ENCODE results near the gene MRGPRX2.

The MRGPRX2 gene

DNA sequence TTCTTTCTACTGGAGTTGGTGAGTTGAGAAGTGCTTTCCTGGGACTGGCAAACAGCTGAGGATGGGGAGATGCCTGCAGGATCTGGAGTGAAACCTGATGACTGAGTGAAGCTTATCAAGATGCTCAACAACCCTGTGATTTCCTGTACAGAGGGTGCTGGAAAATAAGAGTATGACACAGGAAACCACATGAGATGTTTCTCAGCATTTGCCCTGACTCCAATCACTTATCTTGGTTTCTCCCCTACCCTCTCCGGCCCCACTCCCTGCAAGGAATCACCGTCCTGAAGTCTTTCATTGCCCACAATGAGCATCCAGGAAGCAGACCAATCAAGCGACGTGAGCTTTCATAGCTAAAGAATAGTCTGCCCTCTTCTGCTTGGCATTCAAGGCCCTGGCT lies at the start of gene MRGPRX2:
MRGPRX2 (minus strand) TSS at position 89 of the 400 bp plus-strand sequence. CDS start 4,315 bp downstream, outside the sequence.
- Histone ChIP-seq H3K4me3 (ENCODE audit: low read length) (no peak within 1 kb of the TSS), H3K27ac (ENCODE audit: low read length) (no peak within 1 kb of the TSS), H3K36me3 (ENCODE audit: control insufficient read depth, low read depth, low read length) (no peaks in the 10 kb centered on the region), H3K27me3 (ENCODE audit: control insufficient read depth, insufficient read depth, low read length) (no peaks in the 10 kb centered on the region), H3K4me1 (ENCODE audit: control insufficient read depth, low read depth, low read length) (no peaks in the 10 kb centered on the region), H3K9ac (ENCODE audit: low read length) (no peak within 1 kb of the TSS), H3K9me3 (ENCODE audit: control insufficient read depth, low read depth, low read length) (no peaks in the 10 kb centered on the region)

DNA sequence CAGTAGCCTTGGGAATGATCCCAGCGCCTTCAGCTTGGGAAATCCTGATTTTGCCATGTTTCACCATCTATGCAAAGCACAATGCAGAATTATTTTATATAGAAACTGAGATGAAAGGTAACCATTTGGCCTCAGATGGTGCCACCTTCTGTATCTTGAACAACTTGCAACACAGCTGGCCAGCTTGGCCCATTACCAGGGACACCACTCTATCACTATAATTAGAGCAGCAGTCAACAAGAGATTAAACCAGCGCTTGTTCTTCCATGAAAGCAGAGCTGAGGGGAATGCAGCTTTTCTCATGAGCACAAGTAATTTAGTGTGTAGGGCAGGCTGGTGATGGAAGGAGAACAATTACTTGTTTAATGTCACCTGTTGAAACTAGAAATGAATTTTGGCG lies 49.8 kb upstream of the MRGPRX2 start:
- H3K4me3 ChIP-seq (ENCODE audit: low read length): no peak overlapping the region
- no peaks in the 10 kb centered on the region for H3K27me3 ChIP-seq (ENCODE audit: control insufficient read depth, insufficient read depth, low read length)
- H3K9ac ChIP-seq (ENCODE audit: low read length): no peak overlapping the region
- H3K9me3 ChIP-seq (ENCODE audit: control insufficient read depth, low read depth, low read length): no peaks in the 10 kb centered on the region
- H3K4me1 ChIP-seq (ENCODE audit: control insufficient read depth, low read depth, low read length): no peaks in the 10 kb centered on the region
- H3K27ac ChIP-seq (ENCODE audit: low read length): no peak overlapping the region
- no peaks in the 10 kb centered on the region for H3K36me3 ChIP-seq (ENCODE audit: control insufficient read depth, low read depth, low read length)

DNA sequence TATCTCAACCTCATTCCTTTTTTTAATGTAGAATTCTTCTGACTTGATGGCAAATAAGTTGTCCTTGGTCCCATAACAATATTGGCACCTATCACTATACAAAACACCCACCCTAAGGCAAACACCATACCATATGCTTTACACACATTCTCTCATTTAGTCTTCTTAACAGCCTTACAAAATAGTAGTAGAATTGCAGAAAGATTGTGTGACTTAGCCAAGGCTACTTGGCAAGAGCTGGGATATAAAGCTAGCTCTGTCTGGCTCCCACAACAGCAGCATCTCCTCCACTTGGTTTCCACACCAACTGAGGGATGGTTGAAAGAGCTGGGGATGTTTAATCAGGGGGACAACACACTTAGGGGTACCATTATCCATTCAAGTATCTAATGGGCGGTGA lies 46.6 kb upstream of the MRGPRX2 start:
- Histone ChIP-seq H3K9ac (ENCODE audit: low read length) (no peak overlapping the region), H3K4me3 (ENCODE audit: low read length) (no peak overlapping the region), H3K36me3 (ENCODE audit: control insufficient read depth, low read depth, low read length) (no peaks in the 10 kb centered on the region), H3K27me3 (ENCODE audit: control insufficient read depth, insufficient read depth, low read length) (no peaks in the 10 kb centered on the region), H3K27ac (ENCODE audit: low read length) (no peak overlapping the region), H3K4me1 (ENCODE audit: control insufficient read depth, low read depth, low read length) (no peaks in the 10 kb centered on the region), H3K9me3 (ENCODE audit: control insufficient read depth, low read depth, low read length) (no peaks in the 10 kb centered on the region)

DNA sequence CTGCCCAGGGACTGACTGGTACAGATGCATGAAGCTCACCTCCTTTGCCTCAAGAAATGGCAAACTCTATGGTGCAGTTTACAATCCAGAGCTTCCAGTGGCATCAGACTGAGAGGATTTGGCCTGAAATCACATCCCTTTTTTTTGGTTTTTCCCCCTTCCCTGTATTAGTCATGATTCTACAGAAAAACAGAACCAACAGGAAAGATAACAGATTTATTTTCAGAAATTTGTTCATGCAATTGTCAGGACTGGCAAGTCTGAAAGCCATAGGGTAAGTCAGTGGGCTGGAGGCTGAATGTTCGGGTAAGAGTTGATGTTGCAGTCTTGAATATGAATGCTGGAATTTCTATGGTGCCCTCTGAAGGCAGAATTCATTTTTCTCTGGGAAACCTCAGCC lies 44.5 kb upstream of the MRGPRX2 start:
- no peak overlapping the region for H3K9ac ChIP-seq (ENCODE audit: low read length)
- H3K9me3 ChIP-seq (ENCODE audit: control insufficient read depth, low read depth, low read length): no peaks in the 10 kb centered on the region

DNA sequence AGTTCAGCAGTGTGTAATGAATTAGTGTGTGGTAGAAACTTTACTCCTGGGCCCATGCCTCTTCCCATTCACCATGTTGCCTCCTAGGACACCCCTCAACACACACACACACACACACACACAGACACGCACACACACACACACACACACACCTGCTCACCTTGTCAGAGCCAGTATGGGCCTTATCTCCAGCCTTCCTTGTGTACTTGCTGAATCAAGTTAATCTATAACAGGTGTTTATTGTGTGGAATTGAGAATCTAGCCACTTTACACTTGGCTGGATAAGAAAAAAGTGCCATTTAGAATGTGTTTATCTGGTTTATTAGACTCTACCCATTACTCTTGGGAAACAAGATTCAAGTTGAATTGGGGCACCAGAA lies 42.0 kb upstream of the MRGPRX2 start:
- Histone ChIP-seq H3K27me3 (ENCODE audit: control insufficient read depth, insufficient read depth, low read length) (no peaks in the 10 kb centered on the region), H3K36me3 (ENCODE audit: control insufficient read depth, low read depth, low read length) (no peaks in the 10 kb centered on the region), H3K27ac (ENCODE audit: low read length) (no peak overlapping the region), H3K9ac (ENCODE audit: low read length) (no peak overlapping the region), H3K4me3 (ENCODE audit: low read length) (no peak overlapping the region), H3K4me1 (ENCODE audit: control insufficient read depth, low read depth, low read length) (no peaks in the 10 kb centered on the region), H3K9me3 (ENCODE audit: control insufficient read depth, low read depth, low read length) (no peaks in the 10 kb centered on the region)

More for the DNA sequence above, 44.5 kb upstream of the MRGPRX2 start:
- Histone ChIP-seq H3K4me3 (ENCODE audit: low read length) (no peak overlapping the region), H3K27ac (ENCODE audit: low read length) (no peak overlapping the region), H3K27me3 (ENCODE audit: control insufficient read depth, insufficient read depth, low read length) (no peaks in the 10 kb centered on the region), H3K4me1 (ENCODE audit: control insufficient read depth, low read depth, low read length) (no peaks in the 10 kb centered on the region), H3K36me3 (ENCODE audit: control insufficient read depth, low read depth, low read length) (no peaks in the 10 kb centered on the region)

DNA sequence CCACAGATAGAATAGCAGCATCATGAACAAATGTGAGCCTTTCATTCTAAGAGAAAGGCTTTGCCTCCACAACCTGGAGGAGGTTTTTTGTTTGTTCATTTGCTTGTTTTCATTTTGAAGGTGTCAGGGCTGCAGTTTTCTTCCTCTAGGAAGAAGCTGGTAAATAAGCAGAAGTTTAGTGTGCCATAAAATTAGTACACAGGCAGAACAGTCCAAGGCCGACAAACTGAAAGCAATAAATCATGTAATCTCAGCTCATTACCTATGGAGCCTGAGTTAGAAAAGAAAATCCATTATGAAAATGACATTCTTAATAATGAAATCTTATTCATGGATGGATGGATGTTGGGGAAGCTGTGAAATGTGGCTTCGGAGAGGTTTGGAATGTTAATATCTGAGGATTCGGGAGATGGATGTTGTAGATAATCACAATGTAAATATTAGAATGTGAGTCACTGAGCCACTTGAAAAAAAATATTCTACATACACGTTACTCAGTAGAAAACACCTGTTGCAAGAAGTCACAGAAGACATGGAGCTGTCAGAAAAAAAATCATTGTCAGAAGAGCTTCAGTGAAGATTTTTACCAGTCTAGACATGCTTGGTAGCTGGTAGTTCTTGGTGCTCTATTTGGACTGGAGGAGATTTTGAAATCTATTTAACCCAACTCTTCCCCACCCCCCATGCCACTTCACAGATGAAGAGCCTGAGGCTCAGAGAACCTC lies 41.4 kb upstream of the MRGPRX2 start:
- no peaks in the 10 kb centered on the region for H3K4me1 ChIP-seq (ENCODE audit: control insufficient read depth, low read depth, low read length)
- H3K27me3 ChIP-seq (ENCODE audit: control insufficient read depth, insufficient read depth, low read length): no peaks in the 10 kb centered on the region
- no peaks in the 10 kb centered on the region for H3K36me3 ChIP-seq (ENCODE audit: control insufficient read depth, low read depth, low read length)
- H3K9ac ChIP-seq (ENCODE audit: low read length): no peak overlapping the region
- H3K4me3 ChIP-seq (ENCODE audit: low read length): no peak overlapping the region
- H3K9me3 ChIP-seq (ENCODE audit: control insufficient read depth, low read depth, low read length): no peaks in the 10 kb centered on the region
- H3K27ac ChIP-seq (ENCODE audit: low read length): no peak overlapping the region

DNA sequence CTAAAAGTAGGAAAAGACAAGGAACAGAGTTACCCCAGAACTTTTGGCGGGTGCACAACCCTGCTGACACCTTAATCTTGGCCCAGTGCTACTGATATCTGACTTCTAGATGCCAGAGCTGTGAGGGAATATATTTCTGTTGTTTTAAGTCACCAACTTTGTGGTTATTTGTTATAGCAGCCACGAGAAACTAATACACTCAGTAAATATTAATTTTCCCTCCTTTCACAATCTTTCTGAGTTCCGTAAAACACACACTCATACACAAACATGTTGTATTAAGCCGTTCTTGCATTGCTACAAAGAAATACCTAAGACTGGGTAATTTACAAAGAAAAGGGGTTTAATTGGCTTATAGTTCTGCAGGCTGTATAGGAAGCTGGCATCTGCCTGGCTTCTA lies 40.4 kb upstream of the MRGPRX2 start:
- Histone ChIP-seq H3K4me1 (ENCODE audit: control insufficient read depth, low read depth, low read length) (no peaks in the 10 kb centered on the region), H3K4me3 (ENCODE audit: low read length) (no peak overlapping the region), H3K9ac (ENCODE audit: low read length) (no peak overlapping the region), H3K27me3 (ENCODE audit: control insufficient read depth, insufficient read depth, low read length) (no peaks in the 10 kb centered on the region), H3K36me3 (ENCODE audit: control insufficient read depth, low read depth, low read length) (no peaks in the 10 kb centered on the region), H3K9me3 (ENCODE audit: control insufficient read depth, low read depth, low read length) (no peaks in the 10 kb centered on the region), H3K27ac (ENCODE audit: low read length) (no peak overlapping the region)

DNA sequence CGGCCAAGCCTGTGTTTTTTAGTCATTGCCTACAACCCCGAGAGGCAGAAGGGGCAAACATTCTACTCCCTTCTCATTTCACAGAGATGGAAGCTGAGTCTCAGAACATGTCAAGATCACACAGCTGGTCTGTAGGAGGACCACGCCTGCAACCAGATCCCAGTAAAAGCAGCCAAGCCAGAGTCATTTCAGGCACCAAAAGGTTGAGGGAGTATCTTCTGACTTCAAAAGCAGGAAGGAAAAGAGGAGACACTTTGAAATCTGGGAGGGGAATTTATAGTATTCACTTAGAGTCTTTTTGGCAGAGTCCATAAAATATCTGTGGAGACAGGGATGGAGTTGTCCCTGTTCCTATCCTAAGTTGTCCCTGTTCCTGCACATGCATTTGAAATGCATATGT lies 38.6 kb upstream of the MRGPRX2 start:
- no peaks in the 10 kb centered on the region for H3K36me3 ChIP-seq (ENCODE audit: control insufficient read depth, low read depth, low read length)
- H3K27ac ChIP-seq (ENCODE audit: low read length): no peak overlapping the region
- H3K4me1 ChIP-seq (ENCODE audit: control insufficient read depth, low read depth, low read length): no peaks in the 10 kb centered on the region
- no peak overlapping the region for H3K4me3 ChIP-seq (ENCODE audit: low read length)
- H3K27me3 ChIP-seq (ENCODE audit: control insufficient read depth, insufficient read depth, low read length): no peaks in the 10 kb centered on the region
- no peaks in the 10 kb centered on the region for H3K9me3 ChIP-seq (ENCODE audit: control insufficient read depth, low read depth, low read length)
- no peak overlapping the region for H3K9ac ChIP-seq (ENCODE audit: low read length)

DNA sequence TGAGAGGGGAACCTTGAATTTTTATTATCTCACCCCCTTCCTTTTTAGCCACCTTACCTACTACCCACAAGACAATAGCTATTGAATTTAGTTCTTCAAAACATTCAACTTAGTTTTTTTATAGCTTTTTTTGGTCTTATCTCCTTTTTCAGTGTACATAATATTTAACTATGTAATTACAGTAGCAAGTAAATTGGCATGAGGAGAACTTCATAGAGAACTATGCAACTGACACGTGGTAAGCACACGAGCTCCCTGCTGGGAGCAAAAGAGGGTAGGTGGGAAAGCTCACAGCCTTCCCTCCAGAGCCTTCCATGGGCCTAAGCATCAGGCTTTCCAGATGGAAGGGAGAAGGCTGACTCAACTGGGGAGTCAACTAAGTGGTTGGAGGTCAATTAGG lies 34.3 kb upstream of the MRGPRX2 start:
- no peak overlapping the region for H3K27ac ChIP-seq (ENCODE audit: low read length)
- H3K36me3 ChIP-seq (ENCODE audit: control insufficient read depth, low read depth, low read length): no peaks in the 10 kb centered on the region
- no peak overlapping the region for H3K4me3 ChIP-seq (ENCODE audit: low read length)
- no peaks in the 10 kb centered on the region for H3K9me3 ChIP-seq (ENCODE audit: control insufficient read depth, low read depth, low read length)
- H3K27me3 ChIP-seq (ENCODE audit: control insufficient read depth, insufficient read depth, low read length): no peaks in the 10 kb centered on the region
- H3K9ac ChIP-seq (ENCODE audit: low read length): no peak overlapping the region
- no peaks in the 10 kb centered on the region for H3K4me1 ChIP-seq (ENCODE audit: control insufficient read depth, low read depth, low read length)

DNA sequence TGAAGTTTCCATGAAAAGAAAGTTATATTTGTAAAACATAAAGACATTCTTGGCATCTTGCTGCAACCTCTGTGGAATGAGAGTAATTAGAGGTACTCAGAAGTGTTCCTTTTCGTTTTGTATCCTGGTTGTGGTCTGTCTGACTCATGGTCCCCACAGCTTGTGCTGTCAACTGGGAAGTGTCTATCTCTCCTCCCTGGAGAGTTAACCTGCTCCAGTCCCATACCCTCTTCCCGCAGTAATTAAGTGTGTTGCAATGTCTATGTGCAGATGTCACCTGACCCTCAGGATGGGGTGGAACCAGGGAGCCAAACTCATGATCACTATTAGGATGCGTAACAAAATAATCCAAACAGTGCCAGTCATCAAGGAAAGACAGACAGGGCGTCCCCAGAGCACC lies 33.5 kb upstream of the MRGPRX2 start:
- Histone ChIP-seq H3K4me3 (ENCODE audit: low read length) (no peak overlapping the region), H3K27me3 (ENCODE audit: control insufficient read depth, insufficient read depth, low read length) (no peaks in the 10 kb centered on the region), H3K27ac (ENCODE audit: low read length) (no peak overlapping the region), H3K4me1 (ENCODE audit: control insufficient read depth, low read depth, low read length) (no peaks in the 10 kb centered on the region), H3K9me3 (ENCODE audit: control insufficient read depth, low read depth, low read length) (no peaks in the 10 kb centered on the region), H3K9ac (ENCODE audit: low read length) (no peak overlapping the region), H3K36me3 (ENCODE audit: control insufficient read depth, low read depth, low read length) (no peaks in the 10 kb centered on the region)

DNA sequence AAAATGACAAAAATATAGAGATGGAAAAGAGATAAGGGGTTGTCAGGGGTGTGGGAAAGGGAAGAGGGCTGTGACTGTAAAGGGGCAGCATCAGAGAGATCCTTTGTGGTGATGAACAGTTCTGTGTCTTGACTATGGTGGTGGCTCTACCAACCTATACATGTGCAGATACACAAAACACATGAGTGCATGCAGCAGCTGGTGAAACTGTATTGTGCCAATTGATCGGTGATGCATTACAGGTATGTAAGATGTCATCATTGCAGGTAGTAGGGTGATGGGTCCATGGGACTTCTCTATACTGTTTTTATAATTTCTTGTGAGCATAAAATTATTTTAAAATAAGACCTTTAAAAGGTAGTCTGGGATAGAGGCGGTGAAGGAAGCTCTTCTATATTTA lies 32.3 kb upstream of the MRGPRX2 start:
- Histone ChIP-seq H3K27ac (ENCODE audit: low read length) (no peak overlapping the region), H3K9ac (ENCODE audit: low read length) (no peak overlapping the region), H3K4me3 (ENCODE audit: low read length) (no peak overlapping the region), H3K4me1 (ENCODE audit: control insufficient read depth, low read depth, low read length) (no peaks in the 10 kb centered on the region), H3K9me3 (ENCODE audit: control insufficient read depth, low read depth, low read length) (no peaks in the 10 kb centered on the region), H3K27me3 (ENCODE audit: control insufficient read depth, insufficient read depth, low read length) (no peaks in the 10 kb centered on the region), H3K36me3 (ENCODE audit: control insufficient read depth, low read depth, low read length) (no peaks in the 10 kb centered on the region)

DNA sequence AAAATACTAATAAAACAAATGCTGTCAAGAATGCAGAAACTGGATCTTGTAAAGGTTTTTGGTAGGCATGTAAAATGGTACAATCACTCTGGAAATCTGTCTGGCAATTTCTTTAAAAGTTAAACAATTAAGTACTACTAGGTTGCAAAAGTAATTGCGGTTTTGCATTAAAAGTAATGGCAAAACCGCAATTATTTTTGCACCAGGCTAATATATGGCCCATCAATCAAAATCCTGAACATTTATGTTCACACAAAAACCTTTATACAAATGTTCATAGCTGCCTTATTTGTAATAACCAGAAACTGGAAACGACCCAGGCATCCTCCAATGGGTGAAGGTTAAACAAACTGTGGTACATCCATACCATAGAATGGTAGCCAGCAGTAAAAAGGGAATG lies 31.8 kb upstream of the MRGPRX2 start:
- H3K36me3 ChIP-seq (ENCODE audit: control insufficient read depth, low read depth, low read length): no peaks in the 10 kb centered on the region
- no peaks in the 10 kb centered on the region for H3K27me3 ChIP-seq (ENCODE audit: control insufficient read depth, insufficient read depth, low read length)
- no peaks in the 10 kb centered on the region for H3K4me1 ChIP-seq (ENCODE audit: control insufficient read depth, low read depth, low read length)
- H3K9ac ChIP-seq (ENCODE audit: low read length): no peak overlapping the region
- no peak overlapping the region for H3K27ac ChIP-seq (ENCODE audit: low read length)
- H3K4me3 ChIP-seq (ENCODE audit: low read length): no peak overlapping the region
- H3K9me3 ChIP-seq (ENCODE audit: control insufficient read depth, low read depth, low read length): no peaks in the 10 kb centered on the region
